GM12891 (cell line): ENCODE data around the gene BCAP31.
"Not testable (repeated sequence)": the region's sequence is repeated elsewhere in the genome, so short reads cannot be mapped to it uniquely, and the experiment has no call there.

Experiments used
- DNase-seq: peaks from one replicate; pipeline ENCODE4 v3.0.0; 2011; ENCODE audit warnings: low spot score; ENCODE audit not compliant: insufficient read length
- FAIRE-seq: peaks from 2 replicates; lab custom pipeline; 2011; peaks lifted over from hg19 to GRCh38; lab: Jason Lieb, UNC
- PAX5 ChIP-seq: IDR thresholded peaks from 2 replicates; pipeline ENCODE4 v1.6.1; 2011; ENCODE audit warnings: low read length, moderate library complexity, mild to moderate bottlenecking; ENCODE audit not compliant: insufficient read depth, severe bottlenecking
- POLR2A ChIP-seq: IDR thresholded peaks from 2 replicates; pipeline ENCODE4 v1.6.1; 2011; ENCODE audit warnings: low read depth, low read length, control low read depth
- POLR2AphosphoS5 ChIP-seq: IDR thresholded peaks from 2 replicates; pipeline ENCODE4 v1.6.1; 2011; ENCODE audit warnings: low read depth, low read length, control low read depth
- POU2F2 ChIP-seq: IDR thresholded peaks from 2 replicates; pipeline ENCODE4 v1.6.1; 2011; ENCODE audit warnings: low read depth, mild to moderate bottlenecking, control low read depth, low read length, moderate library complexity
- SPI1 ChIP-seq: IDR thresholded peaks from 2 replicates; pipeline ENCODE4 v1.6.1; 2011; ENCODE audit warnings: low read depth, low read length, control low read depth
- TAF1 ChIP-seq: IDR thresholded peaks from 2 replicates; pipeline ENCODE4 v1.6.1; 2011; ENCODE audit warnings: low read depth, low read length, control low read depth

BCAP31 gene

GRCh38 chrX:153708415-153708814, 15.8 kb downstream of the BCAP31 start:
- no peak for DNase-seq
- FAIRE-seq, result no peak
- TF ChIP-seq POLR2A (no peak), POU2F2 (no peak), TAF1 (no peak), PAX5 (no peak), POLR2AphosphoS5 (no peak), SPI1 (no peak)

GRCh38 chrX:153707406-153707805, 16.8 kb downstream of the BCAP31 start:
- no peak for DNase-seq
- no peak for FAIRE-seq
- no peak for TF ChIP-seq SPI1
- no peak for TF ChIP-seq POU2F2

GRCh38 chrX:153706799-153707198, 17.4 kb downstream of the BCAP31 start:
- TF ChIP-seq SPI1, result no peak
- no peak for TF ChIP-seq POLR2A
- no peak for TF ChIP-seq POU2F2
- no peak for TF ChIP-seq POLR2AphosphoS5
- no peak for TF ChIP-seq PAX5
- no peak for TF ChIP-seq TAF1
- FAIRE-seq, result no peak
- DNase-seq, result no peak

GRCh38 chrX:153705403-153706060, 18.7 kb downstream of the BCAP31 start:
- FAIRE-seq, DNase-seq: not testable (repeated sequence)

GRCh38 chrX:153704631-153705402, 19.4 kb downstream of the BCAP31 start:
- FAIRE-seq, DNase-seq: not testable (repeated sequence)

- FAIRE-seq, result no peak
- no peak for DNase-seq
- TF ChIP-seq TAF1 (no peak), POLR2A (no peak), PAX5 (no peak), POU2F2 (no peak)
These were observed 20.1 kb downstream of the BCAP31 start for GRCh38 chrX:153704021-153704526.

GRCh38 chrX:153703036-153703370, 21.2 kb downstream of the BCAP31 start:
- no peak for TF ChIP-seq POU2F2
- no peak for TF ChIP-seq POLR2A
- TF ChIP-seq PAX5, result no peak
- TF ChIP-seq TAF1, result no peak
- TF ChIP-seq SPI1, result no peak
- no peak for TF ChIP-seq POLR2AphosphoS5
- no peak for FAIRE-seq
- no peak for DNase-seq

- FAIRE-seq (no peak), DNase-seq (no peak)
- no peak for TF ChIP-seq TAF1
- TF ChIP-seq POLR2A, result no peak
- TF ChIP-seq POLR2AphosphoS5, result no peak
- no peak for TF ChIP-seq PAX5
- no peak for TF ChIP-seq SPI1
These were observed 21.7 kb downstream of the BCAP31 start for GRCh38 chrX:153702336-153703035.

- no peak for DNase-seq
- TF ChIP-seq PAX5 (no peak), POLR2AphosphoS5 (no peak)
- FAIRE-seq, result no peak
These were observed 22.5 kb downstream of the BCAP31 start for GRCh38 chrX:153701706-153702105.

- FAIRE-seq (no peak), DNase-seq (no peak)
- TF ChIP-seq PAX5 (no peak), TAF1 (no peak), SPI1 (no peak), POLR2A (no peak), POLR2AphosphoS5 (no peak), POU2F2 (no peak)
These were observed 23.2 kb downstream of the BCAP31 start for GRCh38 chrX:153700967-153701366.
